ENCODE results near the gene PALLD.

DNA sequence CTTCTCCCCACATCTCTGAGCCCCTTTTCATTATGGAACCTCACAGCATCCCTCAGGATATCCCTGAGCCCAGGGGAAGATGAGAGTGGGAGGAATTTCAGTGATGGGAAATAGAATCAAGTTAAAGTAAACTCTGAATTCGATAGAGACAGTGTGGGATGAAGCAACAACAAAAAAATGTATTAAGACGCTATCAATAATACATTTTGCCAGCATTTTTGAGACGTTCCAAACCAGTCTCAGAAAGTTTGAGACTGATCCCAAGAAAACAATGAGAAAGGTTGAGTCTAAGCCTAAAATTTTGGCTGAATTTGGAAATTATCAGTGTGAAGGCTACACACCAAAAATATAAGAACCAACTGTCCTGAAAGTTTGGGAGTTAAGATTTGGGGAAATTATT, 317.0 kb downstream of the PALLD start:
- TF ChIP-seq EZH2phosphoT487 (IDR thresholded peaks at IDR 0.05; ENCODE audit: insufficient read depth, low read depth) = no peak
- no peak for TF ChIP-seq EZH2 (IDR thresholded peaks at IDR 0.05; ENCODE audit: insufficient read depth, poor library complexity, severe bottlenecking)

Data from GM23248 (cell line).